Body of pancreas (tissue), 4 donors: ENCODE data around the gene OR51E2.

Source experiments
- POLR2A ChIP-seq, 3 donors: fragments of 450-650 bp; IDR thresholded peaks; one replicate each; pipeline ENCODE4 v1.6.1; 2016; ENCODE audit warnings: antibody characterized with exemption in 3 of 3, mild to moderate bottlenecking in 2 of 3
- TF ChIP-seq, protein P1 (sequence below), 7 experiments: fragments of 450-650 bp in 4 of 7; fragments of 200-600 bp in 3 of 7; sonication (generic) in 3 of 7; IDR thresholded peaks; one replicate each; pipeline ENCODE4 v1.5.1; 2016 to 2019; ENCODE audit warnings: antibody characterized with exemption in 7 of 7

GRCh38 chr11:4637662-4638047 lies 60.0 kb downstream of the OR51E2 start:
- TF ChIP-seq, protein P1, sequence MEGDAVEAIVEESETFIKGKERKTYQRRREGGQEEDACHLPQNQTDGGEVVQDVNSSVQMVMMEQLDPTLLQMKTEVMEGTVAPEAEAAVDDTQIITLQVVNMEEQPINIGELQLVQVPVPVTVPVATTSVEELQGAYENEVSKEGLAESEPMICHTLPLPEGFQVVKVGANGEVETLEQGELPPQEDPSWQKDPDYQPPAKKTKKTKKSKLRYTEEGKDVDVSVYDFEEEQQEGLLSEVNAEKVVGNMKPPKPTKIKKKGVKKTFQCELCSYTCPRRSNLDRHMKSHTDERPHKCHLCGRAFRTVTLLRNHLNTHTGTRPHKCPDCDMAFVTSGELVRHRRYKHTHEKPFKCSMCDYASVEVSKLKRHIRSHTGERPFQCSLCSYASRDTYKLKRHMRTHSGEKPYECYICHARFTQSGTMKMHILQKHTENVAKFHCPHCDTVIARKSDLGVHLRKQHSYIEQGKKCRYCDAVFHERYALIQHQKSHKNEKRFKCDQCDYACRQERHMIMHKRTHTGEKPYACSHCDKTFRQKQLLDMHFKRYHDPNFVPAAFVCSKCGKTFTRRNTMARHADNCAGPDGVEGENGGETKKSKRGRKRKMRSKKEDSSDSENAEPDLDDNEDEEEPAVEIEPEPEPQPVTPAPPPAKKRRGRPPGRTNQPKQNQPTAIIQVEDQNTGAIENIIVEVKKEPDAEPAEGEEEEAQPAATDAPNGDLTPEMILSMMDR (IDR thresholded peaks at IDR 0.05) = no peak
- no peak for TF ChIP-seq POLR2A (IDR thresholded peaks at IDR 0.05)
